ENCODE results near the gene FTCDNL1.

DNA sequence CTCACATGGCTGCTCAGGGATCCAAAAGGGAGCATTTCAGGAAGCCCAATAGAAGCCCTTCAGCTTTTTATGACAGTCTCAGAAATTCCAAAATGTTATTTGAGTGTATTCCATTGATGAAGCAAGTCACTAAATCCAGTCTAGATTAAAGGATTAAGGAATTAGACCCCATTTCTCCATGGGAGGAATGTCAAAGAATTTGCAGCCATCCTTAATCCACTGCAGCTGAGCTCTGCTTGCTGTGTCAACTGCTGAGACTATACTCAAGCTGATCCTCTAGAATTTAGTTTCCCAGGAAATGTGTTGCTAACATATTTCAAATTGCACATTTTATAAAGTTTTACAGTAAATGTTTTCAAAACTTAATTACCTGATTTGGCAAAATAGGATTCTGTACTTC is 31.7 kb upstream of the FTCDNL1 start:
- TF ChIP-seq RFX5 (IDR thresholded peaks at IDR 0.05; ENCODE audit: low read depth, low read length) = no peak
- TF ChIP-seq ATF7 (IDR thresholded peaks at IDR 0.05) = no peak
- no peak for TF ChIP-seq ATF7 (CRISPR knock-in tag; IDR thresholded peaks at IDR 0.05)
- TF ChIP-seq, protein P1, sequence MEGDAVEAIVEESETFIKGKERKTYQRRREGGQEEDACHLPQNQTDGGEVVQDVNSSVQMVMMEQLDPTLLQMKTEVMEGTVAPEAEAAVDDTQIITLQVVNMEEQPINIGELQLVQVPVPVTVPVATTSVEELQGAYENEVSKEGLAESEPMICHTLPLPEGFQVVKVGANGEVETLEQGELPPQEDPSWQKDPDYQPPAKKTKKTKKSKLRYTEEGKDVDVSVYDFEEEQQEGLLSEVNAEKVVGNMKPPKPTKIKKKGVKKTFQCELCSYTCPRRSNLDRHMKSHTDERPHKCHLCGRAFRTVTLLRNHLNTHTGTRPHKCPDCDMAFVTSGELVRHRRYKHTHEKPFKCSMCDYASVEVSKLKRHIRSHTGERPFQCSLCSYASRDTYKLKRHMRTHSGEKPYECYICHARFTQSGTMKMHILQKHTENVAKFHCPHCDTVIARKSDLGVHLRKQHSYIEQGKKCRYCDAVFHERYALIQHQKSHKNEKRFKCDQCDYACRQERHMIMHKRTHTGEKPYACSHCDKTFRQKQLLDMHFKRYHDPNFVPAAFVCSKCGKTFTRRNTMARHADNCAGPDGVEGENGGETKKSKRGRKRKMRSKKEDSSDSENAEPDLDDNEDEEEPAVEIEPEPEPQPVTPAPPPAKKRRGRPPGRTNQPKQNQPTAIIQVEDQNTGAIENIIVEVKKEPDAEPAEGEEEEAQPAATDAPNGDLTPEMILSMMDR (CRISPR knock-in tag; IDR thresholded peaks at IDR 0.05) = no peak
- TF ChIP-seq, protein P2, sequence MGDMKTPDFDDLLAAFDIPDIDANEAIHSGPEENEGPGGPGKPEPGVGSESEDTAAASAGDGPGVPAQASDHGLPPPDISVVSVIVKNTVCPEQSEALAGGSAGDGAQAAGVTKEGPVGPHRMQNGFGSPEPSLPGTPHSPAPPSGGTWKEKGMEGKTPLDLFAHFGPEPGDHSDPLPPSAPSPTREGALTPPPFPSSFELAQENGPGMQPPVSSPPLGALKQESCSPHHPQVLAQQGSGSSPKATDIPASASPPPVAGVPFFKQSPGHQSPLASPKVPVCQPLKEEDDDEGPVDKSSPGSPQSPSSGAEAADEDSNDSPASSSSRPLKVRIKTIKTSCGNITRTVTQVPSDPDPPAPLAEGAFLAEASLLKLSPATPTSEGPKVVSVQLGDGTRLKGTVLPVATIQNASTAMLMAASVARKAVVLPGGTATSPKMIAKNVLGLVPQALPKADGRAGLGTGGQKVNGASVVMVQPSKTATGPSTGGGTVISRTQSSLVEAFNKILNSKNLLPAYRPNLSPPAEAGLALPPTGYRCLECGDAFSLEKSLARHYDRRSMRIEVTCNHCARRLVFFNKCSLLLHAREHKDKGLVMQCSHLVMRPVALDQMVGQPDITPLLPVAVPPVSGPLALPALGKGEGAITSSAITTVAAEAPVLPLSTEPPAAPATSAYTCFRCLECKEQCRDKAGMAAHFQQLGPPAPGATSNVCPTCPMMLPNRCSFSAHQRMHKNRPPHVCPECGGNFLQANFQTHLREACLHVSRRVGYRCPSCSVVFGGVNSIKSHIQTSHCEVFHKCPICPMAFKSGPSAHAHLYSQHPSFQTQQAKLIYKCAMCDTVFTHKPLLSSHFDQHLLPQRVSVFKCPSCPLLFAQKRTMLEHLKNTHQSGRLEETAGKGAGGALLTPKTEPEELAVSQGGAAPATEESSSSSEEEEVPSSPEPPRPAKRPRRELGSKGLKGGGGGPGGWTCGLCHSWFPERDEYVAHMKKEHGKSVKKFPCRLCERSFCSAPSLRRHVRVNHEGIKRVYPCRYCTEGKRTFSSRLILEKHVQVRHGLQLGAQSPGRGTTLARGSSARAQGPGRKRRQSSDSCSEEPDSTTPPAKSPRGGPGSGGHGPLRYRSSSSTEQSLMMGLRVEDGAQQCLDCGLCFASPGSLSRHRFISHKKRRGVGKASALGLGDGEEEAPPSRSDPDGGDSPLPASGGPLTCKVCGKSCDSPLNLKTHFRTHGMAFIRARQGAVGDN (CRISPR knock-in tag; IDR thresholded peaks at IDR 0.05) = no peak
- no peak for TF ChIP-seq PCBP2 (optimal IDR thresholded peaks at IDR 0.05; ENCODE audit: low read depth, low read length, poor library complexity, severe bottlenecking)
- no peak for TF ChIP-seq SP1 (IDR thresholded peaks at IDR 0.05)
- TF ChIP-seq SP1 (CRISPR knock-in tag; IDR thresholded peaks at IDR 0.05) = no peak
- TF ChIP-seq, protein P3, sequence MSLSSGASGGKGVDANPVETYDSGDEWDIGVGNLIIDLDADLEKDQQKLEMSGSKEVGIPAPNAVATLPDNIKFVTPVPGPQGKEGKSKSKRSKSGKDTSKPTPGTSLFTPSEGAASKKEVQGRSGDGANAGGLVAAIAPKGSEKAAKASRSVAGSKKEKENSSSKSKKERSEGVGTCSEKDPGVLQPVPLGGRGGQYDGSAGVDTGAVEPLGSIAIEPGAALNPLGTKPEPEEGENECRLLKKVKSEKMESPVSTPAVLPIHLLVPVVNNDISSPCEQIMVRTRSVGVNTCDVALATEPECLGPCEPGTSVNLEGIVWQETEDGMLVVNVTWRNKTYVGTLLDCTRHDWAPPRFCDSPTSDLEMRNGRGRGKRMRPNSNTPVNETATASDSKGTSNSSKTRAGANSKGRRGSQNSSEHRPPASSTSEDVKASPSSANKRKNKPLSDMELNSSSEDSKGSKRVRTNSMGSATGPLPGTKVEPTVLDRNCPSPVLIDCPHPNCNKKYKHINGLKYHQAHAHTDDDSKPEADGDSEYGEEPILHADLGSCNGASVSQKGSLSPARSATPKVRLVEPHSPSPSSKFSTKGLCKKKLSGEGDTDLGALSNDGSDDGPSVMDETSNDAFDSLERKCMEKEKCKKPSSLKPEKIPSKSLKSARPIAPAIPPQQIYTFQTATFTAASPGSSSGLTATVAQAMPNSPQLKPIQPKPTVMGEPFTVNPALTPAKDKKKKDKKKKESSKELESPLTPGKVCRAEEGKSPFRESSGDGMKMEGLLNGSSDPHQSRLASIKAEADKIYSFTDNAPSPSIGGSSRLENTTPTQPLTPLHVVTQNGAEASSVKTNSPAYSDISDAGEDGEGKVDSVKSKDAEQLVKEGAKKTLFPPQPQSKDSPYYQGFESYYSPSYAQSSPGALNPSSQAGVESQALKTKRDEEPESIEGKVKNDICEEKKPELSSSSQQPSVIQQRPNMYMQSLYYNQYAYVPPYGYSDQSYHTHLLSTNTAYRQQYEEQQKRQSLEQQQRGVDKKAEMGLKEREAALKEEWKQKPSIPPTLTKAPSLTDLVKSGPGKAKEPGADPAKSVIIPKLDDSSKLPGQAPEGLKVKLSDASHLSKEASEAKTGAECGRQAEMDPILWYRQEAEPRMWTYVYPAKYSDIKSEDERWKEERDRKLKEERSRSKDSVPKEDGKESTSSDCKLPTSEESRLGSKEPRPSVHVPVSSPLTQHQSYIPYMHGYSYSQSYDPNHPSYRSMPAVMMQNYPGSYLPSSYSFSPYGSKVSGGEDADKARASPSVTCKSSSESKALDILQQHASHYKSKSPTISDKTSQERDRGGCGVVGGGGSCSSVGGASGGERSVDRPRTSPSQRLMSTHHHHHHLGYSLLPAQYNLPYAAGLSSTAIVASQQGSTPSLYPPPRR (CRISPR knock-in tag; IDR thresholded peaks at IDR 0.05; ENCODE audit: borderline replicate concordance) = no peak
- no peak for TF ChIP-seq POLR2AphosphoS5 (IDR thresholded peaks at IDR 0.05; ENCODE audit: low read depth, low read length)
- TF ChIP-seq MAFF (IDR thresholded peaks at IDR 0.05; ENCODE audit: low read depth, low read length) = no peak
